HK-2 (cell line): ENCODE results near the gene PIKFYVE.
"Not testable (repeated sequence)": the region's sequence is repeated elsewhere in the genome, so short reads cannot be mapped to it uniquely, and the experiment has no call there.

ENCODE experiments used
- DNase-seq: peaks from one replicate; pipeline ENCODE4 v3.0.0-alpha.2; 2018; ENCODE audit not compliant: unreplicated experiment

The PIKFYVE gene, protein sequence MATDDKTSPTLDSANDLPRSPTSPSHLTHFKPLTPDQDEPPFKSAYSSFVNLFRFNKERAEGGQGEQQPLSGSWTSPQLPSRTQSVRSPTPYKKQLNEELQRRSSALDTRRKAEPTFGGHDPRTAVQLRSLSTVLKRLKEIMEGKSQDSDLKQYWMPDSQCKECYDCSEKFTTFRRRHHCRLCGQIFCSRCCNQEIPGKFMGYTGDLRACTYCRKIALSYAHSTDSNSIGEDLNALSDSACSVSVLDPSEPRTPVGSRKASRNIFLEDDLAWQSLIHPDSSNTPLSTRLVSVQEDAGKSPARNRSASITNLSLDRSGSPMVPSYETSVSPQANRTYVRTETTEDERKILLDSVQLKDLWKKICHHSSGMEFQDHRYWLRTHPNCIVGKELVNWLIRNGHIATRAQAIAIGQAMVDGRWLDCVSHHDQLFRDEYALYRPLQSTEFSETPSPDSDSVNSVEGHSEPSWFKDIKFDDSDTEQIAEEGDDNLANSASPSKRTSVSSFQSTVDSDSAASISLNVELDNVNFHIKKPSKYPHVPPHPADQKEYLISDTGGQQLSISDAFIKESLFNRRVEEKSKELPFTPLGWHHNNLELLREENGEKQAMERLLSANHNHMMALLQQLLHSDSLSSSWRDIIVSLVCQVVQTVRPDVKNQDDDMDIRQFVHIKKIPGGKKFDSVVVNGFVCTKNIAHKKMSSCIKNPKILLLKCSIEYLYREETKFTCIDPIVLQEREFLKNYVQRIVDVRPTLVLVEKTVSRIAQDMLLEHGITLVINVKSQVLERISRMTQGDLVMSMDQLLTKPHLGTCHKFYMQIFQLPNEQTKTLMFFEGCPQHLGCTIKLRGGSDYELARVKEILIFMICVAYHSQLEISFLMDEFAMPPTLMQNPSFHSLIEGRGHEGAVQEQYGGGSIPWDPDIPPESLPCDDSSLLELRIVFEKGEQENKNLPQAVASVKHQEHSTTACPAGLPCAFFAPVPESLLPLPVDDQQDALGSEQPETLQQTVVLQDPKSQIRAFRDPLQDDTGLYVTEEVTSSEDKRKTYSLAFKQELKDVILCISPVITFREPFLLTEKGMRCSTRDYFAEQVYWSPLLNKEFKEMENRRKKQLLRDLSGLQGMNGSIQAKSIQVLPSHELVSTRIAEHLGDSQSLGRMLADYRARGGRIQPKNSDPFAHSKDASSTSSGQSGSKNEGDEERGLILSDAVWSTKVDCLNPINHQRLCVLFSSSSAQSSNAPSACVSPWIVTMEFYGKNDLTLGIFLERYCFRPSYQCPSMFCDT (N-terminal part only)

GRCh38 chr2:208265801-208266552 lies at the start of gene PIKFYVE:
Gene PIKFYVE (plus strand): TSS chr2:208266255. CDS start chr2:208271520, 5,265 bp downstream.
- peak; percentile 97 for DNase-seq

DNA sequence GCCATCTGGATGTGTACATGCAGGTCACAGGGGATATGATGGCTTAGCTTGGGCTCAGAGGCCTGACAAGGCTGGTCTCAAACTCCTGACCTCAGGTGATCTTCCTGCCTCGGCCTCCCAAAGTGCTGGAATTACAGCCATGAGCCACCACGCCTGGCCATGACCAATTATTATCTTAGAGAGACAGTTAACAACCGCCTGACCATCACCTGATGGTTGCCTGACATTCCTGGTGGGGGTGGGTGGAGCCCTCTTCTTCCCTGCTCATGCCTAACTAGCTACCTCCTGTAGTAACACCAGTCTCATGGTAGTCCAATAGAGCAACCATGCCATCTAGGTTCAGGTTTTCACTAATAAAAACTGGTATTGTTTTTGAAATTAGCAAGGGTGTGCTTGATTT lies 44.2 kb upstream of the PIKFYVE start:
- not testable (repeated sequence) for DNase-seq

DNA sequence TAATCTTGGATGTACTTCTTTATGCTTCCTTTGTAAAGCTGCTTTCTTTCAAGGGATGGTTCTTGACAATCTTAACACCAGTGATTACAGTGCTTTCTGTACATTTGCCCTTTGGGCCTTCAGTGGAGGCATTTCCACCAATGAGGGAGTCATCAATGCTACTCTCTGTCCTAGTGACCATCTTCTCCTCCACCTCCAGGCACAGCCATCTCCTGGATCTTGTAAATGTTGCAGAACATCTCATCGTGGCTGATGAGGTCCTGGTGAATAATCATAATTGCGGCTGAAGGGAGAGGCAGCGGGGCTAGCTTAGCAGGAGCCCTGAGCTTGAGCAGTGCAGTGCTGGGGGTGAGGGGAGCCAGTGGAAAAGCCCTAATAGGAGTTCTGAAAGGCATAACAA lies 43.7 kb upstream of the PIKFYVE start:
- DNase-seq = peak; percentile 4

- DNase-seq = no peak
Measured at GRCh38 chr2:208224802-208225201, 41.3 kb upstream of the PIKFYVE start.

GRCh38 chr2:208227581-208228232 lies 38.3 kb upstream of the PIKFYVE start:
- DNase-seq = no peak

DNA sequence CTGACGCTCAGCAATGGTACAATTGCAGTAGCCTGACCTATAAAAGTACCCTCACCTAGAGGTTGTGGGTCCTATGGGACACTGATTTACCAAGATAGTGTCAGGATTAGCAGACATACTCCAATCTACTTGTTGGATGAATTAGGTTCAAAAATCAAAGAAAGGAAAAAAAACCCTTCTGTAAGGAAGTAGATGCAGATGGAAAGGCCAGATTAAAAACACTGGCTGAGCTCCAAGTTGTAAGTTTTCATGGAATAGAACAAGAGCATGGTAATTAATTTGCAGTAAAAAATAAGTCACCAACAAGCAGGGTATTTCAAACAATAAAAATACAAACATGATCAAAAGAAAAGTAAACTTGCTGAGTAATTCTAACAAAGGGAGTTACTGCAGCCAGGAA lies 37.6 kb upstream of the PIKFYVE start:
- no peak for DNase-seq

DNA sequence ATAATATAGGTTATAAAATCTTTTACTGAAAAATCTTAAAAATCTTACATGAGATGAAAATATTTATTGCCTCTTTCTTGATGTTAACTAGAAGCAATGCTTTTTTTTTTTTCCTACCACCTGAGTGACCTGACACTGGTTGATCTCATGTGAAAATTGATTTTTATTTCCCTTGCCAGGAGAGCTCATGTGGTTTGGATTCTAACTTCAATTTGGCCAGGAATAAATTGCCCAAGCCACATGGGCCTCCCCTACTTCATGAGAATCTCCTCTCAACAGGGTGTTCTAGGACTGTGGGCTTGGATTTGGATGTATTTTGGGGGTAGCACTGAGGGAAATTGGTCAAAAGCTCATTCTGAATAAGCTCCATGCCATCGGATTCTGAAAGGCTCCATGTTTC lies 31.3 kb upstream of the PIKFYVE start:
- no peak for DNase-seq

DNA sequence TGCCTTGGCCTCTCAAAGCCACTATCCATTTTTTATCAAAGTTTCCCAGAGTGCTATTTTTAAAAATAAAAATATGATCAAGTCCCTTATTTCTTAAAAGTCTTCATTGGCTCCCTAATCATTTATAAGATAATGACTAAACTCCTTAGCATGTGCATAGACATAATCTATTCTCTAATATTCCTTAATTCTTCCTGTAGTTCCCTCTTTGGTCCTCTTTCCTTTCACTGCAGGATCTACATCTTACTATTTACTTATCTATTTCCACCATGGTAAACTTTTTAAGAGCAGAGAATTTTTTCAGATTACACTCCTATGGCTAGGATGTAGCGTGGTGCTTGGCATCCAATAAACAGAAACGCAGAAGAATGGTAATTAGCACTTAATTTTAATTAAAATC lies 30.2 kb upstream of the PIKFYVE start:
- DNase-seq = no peak

GRCh38 chr2:208239770-208240493 lies 26.1 kb upstream of the PIKFYVE start:
- DNase-seq = no peak

DNA sequence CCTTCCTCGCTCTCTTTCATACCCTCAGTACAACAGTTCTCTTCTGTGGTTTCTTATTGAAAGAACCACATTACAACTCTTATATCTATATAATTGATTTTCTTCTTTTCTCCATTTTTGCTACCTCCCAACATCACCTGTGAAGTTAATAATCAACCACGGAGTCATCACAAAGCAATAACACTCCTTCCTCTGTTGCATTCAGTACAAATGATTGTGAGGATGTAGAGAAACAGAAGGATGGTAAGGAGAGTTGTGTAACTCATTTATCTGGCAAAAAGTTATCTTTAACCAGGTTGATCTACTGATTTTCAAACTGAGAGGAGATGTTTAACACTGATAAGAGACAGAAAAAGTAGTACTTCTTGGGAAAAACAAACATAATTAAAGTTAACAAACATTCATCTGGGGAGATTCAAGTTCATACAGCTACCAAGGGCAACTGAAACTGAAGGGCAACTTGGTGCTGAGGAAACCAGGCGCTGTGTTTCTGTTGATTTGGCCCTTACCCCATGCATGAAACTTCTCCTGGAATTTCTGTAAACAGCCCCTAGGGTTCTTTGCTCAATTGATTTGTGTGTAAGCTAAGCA lies 25.3 kb upstream of the PIKFYVE start:
- DNase-seq = no peak

- no peak for DNase-seq
Measured at GRCh38 chr2:208244422-208244821, 21.6 kb upstream of the PIKFYVE start.

- DNase-seq = no peak
Measured at GRCh38 chr2:208245746-208246145, 20.3 kb upstream of the PIKFYVE start.

- no peak for DNase-seq
Measured at GRCh38 chr2:208248601-208249000, 17.5 kb upstream of the PIKFYVE start.

DNA sequence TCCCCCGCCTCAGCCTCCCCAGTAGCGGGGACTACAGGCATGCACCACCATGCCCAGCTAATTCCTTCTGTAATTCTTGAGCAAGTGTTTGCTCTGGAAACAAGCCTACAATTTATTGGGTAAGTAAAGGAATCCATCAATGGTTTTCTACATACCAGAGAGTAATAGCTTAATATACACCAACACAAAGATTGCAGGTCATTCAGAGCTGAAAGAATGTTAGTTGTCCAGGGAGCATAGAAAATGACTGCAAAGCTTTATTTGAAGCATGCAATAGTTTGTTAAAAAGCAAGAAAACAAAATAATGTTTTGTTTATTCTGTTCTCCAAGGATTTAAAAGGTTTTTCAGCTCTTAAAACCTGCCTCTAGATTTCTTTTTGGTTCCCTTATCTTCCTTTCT lies 16.8 kb upstream of the PIKFYVE start:
- DNase-seq = no peak

DNA sequence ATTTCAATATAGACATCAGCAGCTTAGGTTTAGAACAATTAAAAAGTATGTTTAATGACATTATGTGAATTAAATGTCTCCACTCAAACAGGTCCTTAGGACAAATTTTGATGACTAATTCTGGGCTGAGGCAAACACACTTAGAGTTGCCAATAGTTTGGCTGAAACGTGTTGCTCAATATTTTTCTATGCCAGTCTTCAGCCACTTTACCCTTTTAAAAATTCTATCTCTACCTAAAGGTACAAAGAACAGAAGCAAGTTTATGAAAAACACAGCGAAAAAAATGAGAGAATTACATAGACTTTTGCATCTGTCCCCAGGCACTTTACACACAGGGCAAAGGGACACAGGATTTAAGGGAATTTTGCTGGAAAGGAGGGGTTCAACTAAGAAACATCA lies 15.7 kb upstream of the PIKFYVE start:
- DNase-seq = no peak

GRCh38 chr2:208251098-208251497 lies 15.0 kb upstream of the PIKFYVE start:
- DNase-seq = no peak

DNA sequence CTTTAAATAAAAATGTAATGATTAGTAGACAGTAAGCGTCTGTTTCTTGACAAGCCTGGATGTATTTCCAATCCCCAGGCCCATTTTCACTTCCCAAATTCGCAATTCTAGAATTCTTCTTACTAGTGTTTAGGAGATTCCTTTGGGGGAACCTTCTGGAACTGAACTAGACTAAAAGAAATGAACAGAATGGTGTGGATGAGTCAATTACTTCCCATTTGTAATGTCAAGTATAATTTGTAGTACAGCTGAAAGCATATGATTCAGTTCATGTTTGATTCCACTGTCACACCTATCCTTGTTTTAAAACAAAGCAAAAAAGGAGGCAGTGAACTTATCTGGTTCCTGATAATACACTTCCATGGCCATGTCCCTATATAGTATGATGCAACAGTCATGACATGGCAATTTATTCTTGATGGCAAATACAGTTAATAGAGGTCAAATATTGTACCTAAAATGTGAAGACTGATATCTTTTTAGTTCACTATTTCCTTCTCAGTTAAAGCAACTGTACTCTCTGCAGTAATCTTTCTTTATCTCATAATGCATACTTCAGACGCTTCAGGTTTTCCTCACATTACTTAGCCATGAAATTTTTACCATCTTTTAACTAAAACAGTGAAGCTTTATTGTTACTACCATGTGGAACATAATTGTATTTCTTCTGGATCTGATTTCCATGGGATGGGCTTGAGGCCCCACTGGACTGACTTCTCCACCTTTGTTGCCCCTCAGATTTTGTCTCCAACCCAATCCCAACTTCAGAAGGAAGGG lies 13.2 kb upstream of the PIKFYVE start:
- DNase-seq = no peak

DNA sequence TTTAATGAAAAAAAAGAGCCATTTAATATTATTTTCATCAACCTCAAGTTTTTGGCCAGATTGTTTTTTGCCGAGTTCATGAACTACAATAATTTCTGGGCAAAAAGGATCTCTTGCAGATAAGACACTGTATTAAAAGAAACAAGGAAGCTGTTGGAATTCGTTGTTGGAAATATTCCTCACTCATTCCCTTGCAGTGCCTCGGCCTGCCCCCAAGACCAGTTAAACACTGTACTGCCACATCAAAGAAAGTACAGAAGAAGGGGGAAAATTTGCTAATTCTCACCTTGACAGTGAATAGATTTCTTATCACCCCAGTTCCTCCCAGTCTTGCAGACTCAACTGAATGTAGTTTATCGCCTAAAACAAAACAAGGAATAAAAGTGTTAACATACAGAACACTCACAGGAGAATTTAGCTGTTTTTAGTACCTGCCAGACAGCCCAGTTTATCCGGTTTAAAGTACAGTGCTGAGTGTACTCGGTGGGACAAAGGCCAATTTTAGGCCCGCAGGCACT lies 12.4 kb upstream of the PIKFYVE start:
- DNase-seq = no peak
